ENCODE data around the gene MAIP1. TPM values are rescaled to one million over a fixed set of nuclear protein-coding genes. Genes with fewer than 3 reads are reported as not detected.

MAIP1 gene
- total RNA-seq, 1 experiment from 2014 or later: 31.0 TPM

DNA sequence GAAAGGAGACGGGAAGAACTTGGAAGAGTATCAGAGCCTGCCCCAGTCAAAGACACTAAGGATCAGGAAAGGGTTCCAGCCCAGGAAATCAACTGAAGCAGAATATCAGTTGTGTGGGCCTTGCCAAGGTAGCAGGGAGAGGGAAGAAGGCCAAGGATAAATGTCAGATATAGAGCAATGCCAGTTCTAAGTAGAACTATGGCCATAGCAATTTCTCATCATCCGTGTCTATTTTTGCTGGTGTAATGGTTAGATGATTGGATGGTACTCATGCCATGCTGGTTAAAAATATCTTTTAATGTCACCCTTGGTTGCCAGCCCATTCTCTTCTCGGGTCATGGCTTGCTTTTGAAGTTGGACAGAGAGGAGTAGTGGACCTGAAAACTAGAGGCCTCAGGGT is 41.9 kb downstream of the MAIP1 start:
- ChIA-PET POLR2A (ENCODE audit: low non-redundant PET) (no interaction called here), CTCF (no interaction called here)

DNA sequence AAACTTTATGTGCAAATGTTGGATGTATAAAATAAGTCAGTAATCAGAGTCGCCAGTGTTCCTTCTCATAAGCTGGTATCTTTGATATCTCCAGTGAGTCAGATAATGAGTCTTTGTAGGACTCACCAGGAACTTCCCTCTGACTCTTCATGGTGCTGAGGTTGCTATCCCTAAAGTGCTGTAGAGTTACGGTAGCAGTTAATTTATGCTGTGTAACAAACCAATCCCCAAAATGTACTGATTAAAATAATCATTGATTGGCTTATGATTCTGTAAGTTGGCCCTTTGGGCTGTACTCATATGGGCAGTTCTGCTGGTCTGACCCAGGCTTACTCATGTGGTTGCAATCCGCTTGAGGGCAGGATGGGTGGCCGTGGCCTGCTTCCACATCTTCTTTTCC is 43.8 kb downstream of the MAIP1 start:
- TF ChIP-seq CTCF (conservative IDR thresholded peaks at IDR 0.05; ENCODE audit: low read depth, low read length) (no peak), EZH2 (IDR thresholded peaks at IDR 0.05; ENCODE audit: borderline replicate concordance, low read depth, low read length, poor library complexity, severe bottlenecking) (no peak)
- ChIA-PET POLR2A (ENCODE audit: low non-redundant PET) (no interaction called here), CTCF (no interaction called here)
- H3K36me3 ChIP-seq (ENCODE audit: insufficient read depth, low read length, poor library complexity, severe bottlenecking): no peaks in the 10 kb centered on the region
- H3K27me3 ChIP-seq (replicated peaks; ENCODE audit: insufficient read depth, low read depth, low read length, poor library complexity): no peaks in the 10 kb centered on the region
- BruUV-seq (replicated peaks): no TSS peak
- intact Hi-C loops (cut with micrococcal nuclease; ENCODE audit: unreplicated experiment): no loop called here
- no peak for DNase-seq (ENCODE audit: low spot score)
- no peak overlapping the region for H3K4me3 ChIP-seq (ENCODE audit: low read depth, low read length, poor library complexity, severe bottlenecking)
- H3K9me3 ChIP-seq (ENCODE audit: low read depth, low read length, poor library complexity, severe bottlenecking): no peaks in the 10 kb centered on the region
- H3K27ac ChIP-seq (ENCODE audit: low read depth, low read length, poor library complexity, severe bottlenecking): no peak overlapping the region
- no peaks in the 10 kb centered on the region for H3K4me1 ChIP-seq (ENCODE audit: insufficient read depth, low read length, poor library complexity, severe bottlenecking)

More for the DNA sequence above, 41.9 kb downstream of the MAIP1 start:
- H3K27me3 ChIP-seq (replicated peaks; ENCODE audit: insufficient read depth, low read depth, low read length, poor library complexity): no peaks in the 10 kb centered on the region
- BruUV-seq (replicated peaks): no TSS peak
- no peaks in the 10 kb centered on the region for H3K36me3 ChIP-seq (ENCODE audit: insufficient read depth, low read length, poor library complexity, severe bottlenecking)
- H3K4me3 ChIP-seq (ENCODE audit: low read depth, low read length, poor library complexity, severe bottlenecking): no peak overlapping the region
- no peak overlapping the region for H3K27ac ChIP-seq (ENCODE audit: low read depth, low read length, poor library complexity, severe bottlenecking)
- H3K9me3 ChIP-seq (ENCODE audit: low read depth, low read length, poor library complexity, severe bottlenecking): no peaks in the 10 kb centered on the region
- no peak for DNase-seq (ENCODE audit: low spot score)
- H3K4me1 ChIP-seq (ENCODE audit: insufficient read depth, low read length, poor library complexity, severe bottlenecking): no peaks in the 10 kb centered on the region
- intact Hi-C loops (cut with micrococcal nuclease; ENCODE audit: unreplicated experiment): no loop called here
- TF ChIP-seq EZH2 (IDR thresholded peaks at IDR 0.05; ENCODE audit: borderline replicate concordance, low read depth, low read length, poor library complexity, severe bottlenecking) (no peak), CTCF (conservative IDR thresholded peaks at IDR 0.05; ENCODE audit: low read depth, low read length) (no peak)

DNA sequence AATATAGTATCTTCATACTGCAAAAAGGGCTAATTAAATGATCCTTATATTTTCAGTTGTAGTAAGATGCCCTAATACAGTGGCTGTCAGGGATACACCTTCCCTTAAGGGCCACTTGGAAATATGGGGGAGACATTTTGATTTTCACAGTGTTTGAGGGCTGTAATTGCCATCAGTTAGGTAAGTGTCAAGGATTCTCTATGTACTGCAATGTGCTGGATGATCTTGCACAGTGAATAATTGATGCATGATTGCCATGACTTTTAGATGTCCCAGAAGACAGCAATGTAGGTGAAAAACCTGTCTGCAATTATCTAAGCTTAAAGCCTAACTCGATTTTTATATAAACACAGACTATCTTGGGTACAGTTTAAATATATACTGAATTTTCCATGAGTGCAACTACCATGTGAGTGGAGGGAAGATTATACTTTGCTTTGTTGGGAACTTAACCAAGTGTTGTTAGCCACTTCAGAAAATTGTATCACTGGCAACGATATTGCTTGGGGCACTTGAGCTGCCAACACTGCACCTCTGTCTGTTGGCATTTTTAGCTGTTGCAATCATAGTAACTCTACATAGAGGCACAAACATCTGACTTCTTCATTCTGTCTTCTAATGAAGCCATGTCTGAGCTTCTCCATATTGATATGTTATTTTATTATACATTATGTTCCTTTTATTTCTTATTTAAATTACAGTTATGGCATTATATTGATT is 45.2 kb downstream of the MAIP1 start:
- no peak overlapping the region for H3K27ac ChIP-seq (ENCODE audit: low read depth, low read length, poor library complexity, severe bottlenecking)
- H3K27me3 ChIP-seq (replicated peaks; ENCODE audit: insufficient read depth, low read depth, low read length, poor library complexity): no peaks in the 10 kb centered on the region
- no peak for DNase-seq (ENCODE audit: low spot score)
- CTCF ChIA-PET: no interaction called here
- BruUV-seq (replicated peaks): no TSS peak
- no peak overlapping the region for H3K4me3 ChIP-seq (ENCODE audit: low read depth, low read length, poor library complexity, severe bottlenecking)
- H3K36me3 ChIP-seq (ENCODE audit: insufficient read depth, low read length, poor library complexity, severe bottlenecking): no peaks in the 10 kb centered on the region
- H3K9me3 ChIP-seq (ENCODE audit: low read depth, low read length, poor library complexity, severe bottlenecking): peaks cover 2% of the 10 kb centered on the region
- POLR2A ChIA-PET (ENCODE audit: low non-redundant PET): no interaction called here
- intact Hi-C loops (cut with micrococcal nuclease; ENCODE audit: unreplicated experiment): no loop called here
- TF ChIP-seq EZH2 (IDR thresholded peaks at IDR 0.05; ENCODE audit: borderline replicate concordance, low read depth, low read length, poor library complexity, severe bottlenecking): no peak
- no peak for TF ChIP-seq CTCF (conservative IDR thresholded peaks at IDR 0.05; ENCODE audit: low read depth, low read length)
- H3K4me1 ChIP-seq (ENCODE audit: insufficient read depth, low read length, poor library complexity, severe bottlenecking): no peaks in the 10 kb centered on the region
